Measurements from ENCODE around the gene PCDHGB1. TPM values are rescaled to one million over a fixed set of nuclear protein-coding genes. Genes with fewer than 3 reads are reported as not detected.
"Not testable (repeated sequence)": the region's sequence is repeated elsewhere in the genome, so short reads cannot be mapped to it uniquely, and the experiment has no call there.

Gene PCDHGB1
- total RNA-seq, 1 donor from 2014 or later, result 0.39 TPM

GRCh38 chr5:141382469-141383294 is 32.8 kb downstream of the PCDHGB1 start, which contains the start of gene PCDHGA7:
PCDHGA7 (plus strand) TSS chr5:141382742; CDS start chr5:141382900, 158 bp downstream.
- peak in 1 of 2 donors; percentile 43 for DNase-seq (ENCODE audit: low read depth in 2 of 2)

GRCh38 chr5:141383345-141383744 is 33.4 kb downstream of the PCDHGB1 start:
- DNase-seq (ENCODE audit: low read depth in 2 of 2), result no peak

GRCh38 chr5:141384471-141385267 is 34.8 kb downstream of the PCDHGB1 start:
- DNase-seq (ENCODE audit: low read depth in 2 of 2), result no peak

GRCh38 chr5:141387557-141388311 is 37.8 kb downstream of the PCDHGB1 start, which contains the start of gene PCDHGB4:
PCDHGB4 (plus strand) TSS chr5:141387698; CDS start chr5:141387885, 187 bp downstream.
- peak in 1 of 2 donors; percentile 56 for DNase-seq (ENCODE audit: low read depth in 2 of 2)

GRCh38 chr5:141388661-141389060 is 38.8 kb downstream of the PCDHGB1 start:
- no peak for DNase-seq (ENCODE audit: low read depth in 2 of 2)

GRCh38 chr5:141389153-141390042 is 39.5 kb downstream of the PCDHGB1 start:
- DNase-seq (ENCODE audit: low read depth in 2 of 2), result no peak

- no peak for DNase-seq (ENCODE audit: low read depth in 2 of 2)
Observed at GRCh38 chr5:141392429-141393198, 42.7 kb downstream of the PCDHGB1 start, which contains the start of gene PCDHGA8. PCDHGA8 (plus strand) TSS chr5:141392633; CDS start chr5:141392814, 181 bp downstream.

GRCh38 chr5:141393267-141393666 is 43.4 kb downstream of the PCDHGB1 start:
- no peak for DNase-seq (ENCODE audit: low read depth in 2 of 2)

- DNase-seq (ENCODE audit: low read depth in 2 of 2), result not testable (repeated sequence)
Observed at GRCh38 chr5:141394401-141395187, 44.7 kb downstream of the PCDHGB1 start.

- peak; percentile 18 to 70 for DNase-seq (ENCODE audit: low read depth in 2 of 2)
Observed at GRCh38 chr5:141397756-141398551, 48.1 kb downstream of the PCDHGB1 start, which contains the start of gene PCDHGB5. PCDHGB5 (plus strand) TSS chr5:141397947; CDS start chr5:141398128, 181 bp downstream.

GRCh38 chr5:141398608-141399007 is 48.7 kb downstream of the PCDHGB1 start:
- DNase-seq (ENCODE audit: low read depth in 2 of 2), result no peak

- DNase-seq (ENCODE audit: low read depth in 2 of 2), result no peak
Observed at GRCh38 chr5:141399555-141400258, 49.8 kb downstream of the PCDHGB1 start.

Other genes with a start within 250 kb of the PCDHGB1 start
- gene PCDHB3, start 249.6 kb upstream of the PCDHGB1 start, total RNA-seq, result 0.26 and 1.1 TPM in 2 replicates
- under 0.01 and 0.13 TPM in 2 replicates for gene PCDHB4, start 228.3 kb upstream of the PCDHGB1 start, total RNA-seq
- 0.51 and 1.4 TPM in 2 replicates for gene PCDHB5, start 214.9 kb upstream of the PCDHGB1 start, total RNA-seq
- under 0.01 and 0.13 TPM in 2 replicates for gene PCDHB6, start 200.0 kb upstream of the PCDHGB1 start, total RNA-seq
- gene PCDHB7, start 177.5 kb upstream of the PCDHGB1 start, total RNA-seq, result 0.26 and 1.4 TPM in 2 replicates
- gene PCDHB8, start 172.3 kb upstream of the PCDHGB1 start, total RNA-seq, result 0.38 and 0.51 TPM in 2 replicates
- gene PCDHB16, start 167.7 kb upstream of the PCDHGB1 start, total RNA-seq, result 0.13 and 0.76 TPM in 2 replicates
- 0.13 and 0.25 TPM in 2 replicates for gene PCDHB9, start 162.9 kb upstream of the PCDHGB1 start, total RNA-seq
- 0.39 and 1.0 TPM in 2 replicates for gene PCDHB10, start 157.7 kb upstream of the PCDHGB1 start, total RNA-seq
- gene PCDHB11, start 150.5 kb upstream of the PCDHGB1 start, total RNA-seq, result 0.13 and 0.89 TPM in 2 replicates
- gene PCDHB12, start 141.4 kb upstream of the PCDHGB1 start, total RNA-seq, result 0.26 and 0.76 TPM in 2 replicates
- gene PCDHB13, start 136.2 kb upstream of the PCDHGB1 start, total RNA-seq, result 0.51 and 1.9 TPM in 2 replicates
- 0.51 and 1.3 TPM in 2 replicates for gene PCDHB14, start 126.8 kb upstream of the PCDHGB1 start, total RNA-seq
- gene PCDHB15, start 104.7 kb upstream of the PCDHGB1 start, total RNA-seq, result 0.26 and 0.76 TPM in 2 replicates
- under 0.01 and 0.13 TPM in 2 replicates for gene SLC25A2, start 46.0 kb upstream of the PCDHGB1 start, total RNA-seq
- 51.2 and 51.5 TPM in 2 replicates for gene TAF7, start 29.3 kb upstream of the PCDHGB1 start, total RNA-seq
- gene PCDHGA1, start 19.6 kb upstream of the PCDHGB1 start, total RNA-seq, result 0.26 and 0.51 TPM in 2 replicates
- 0.39 and 1.1 TPM in 2 replicates for gene PCDHGA2, start 11.3 kb upstream of the PCDHGB1 start, total RNA-seq
- gene PCDHGA3, start 6.3 kb upstream of the PCDHGB1 start, total RNA-seq, result 0.13 and 0.63 TPM in 2 replicates
- 0.90 and 2.1 TPM in 2 replicates for gene PCDHGA4, start 4.9 kb downstream of the PCDHGB1 start, total RNA-seq
- gene PCDHGB2, start 9.9 kb downstream of the PCDHGB1 start, total RNA-seq, result 0.64 and 1.9 TPM in 2 replicates
- gene PCDHGA5, start 14.1 kb downstream of the PCDHGB1 start, total RNA-seq, result 0.26 and 0.63 TPM in 2 replicates
- gene PCDHGB3, start 20.1 kb downstream of the PCDHGB1 start, total RNA-seq, result 1.9 and 3.8 TPM in 2 replicates
- 1.2 and 2.4 TPM in 2 replicates for gene PCDHGA6, start 23.8 kb downstream of the PCDHGB1 start, total RNA-seq
- gene PCDHGA7, start 32.6 kb downstream of the PCDHGB1 start, total RNA-seq, result 0.64 and 1.5 TPM in 2 replicates
- 6.4 and 10.6 TPM in 2 replicates for gene PCDHGB4, start 37.6 kb downstream of the PCDHGB1 start, total RNA-seq
- gene PCDHGA8, start 42.5 kb downstream of the PCDHGB1 start, total RNA-seq, result 0.64 and 1.1 TPM in 2 replicates
- 6.4 and 9.7 TPM in 2 replicates for gene PCDHGB5, start 47.8 kb downstream of the PCDHGB1 start, total RNA-seq
- 1.4 and 2.4 TPM in 2 replicates for gene PCDHGA9, start 52.7 kb downstream of the PCDHGB1 start, total RNA-seq
- gene PCDHGB6, start 57.9 kb downstream of the PCDHGB1 start, total RNA-seq, result 1.5 and 2.7 TPM in 2 replicates
- 3.0 and 6.2 TPM in 2 replicates for gene PCDHGA10, start 62.9 kb downstream of the PCDHGB1 start, total RNA-seq
- 3.7 and 8.2 TPM in 2 replicates for gene PCDHGB7, start 67.6 kb downstream of the PCDHGB1 start, total RNA-seq
- gene PCDHGA11, start 71.0 kb downstream of the PCDHGB1 start, total RNA-seq, result 4.0 and 5.4 TPM in 2 replicates
- 3.5 and 3.9 TPM in 2 replicates for gene PCDHGA12, start 80.4 kb downstream of the PCDHGB1 start, total RNA-seq
- gene PCDHGC3, start 125.9 kb downstream of the PCDHGB1 start, total RNA-seq, result 12.3 and 15.6 TPM in 2 replicates
- gene PCDHGC4, start 134.9 kb downstream of the PCDHGB1 start, total RNA-seq, result 0.77 and 0.89 TPM in 2 replicates
- gene PCDHGC5, start 139.0 kb downstream of the PCDHGB1 start, total RNA-seq, result 0.26 and 0.51 TPM in 2 replicates